ENCODE measurements around the gene CLRN1. TPM values are rescaled to one million over a fixed set of nuclear protein-coding genes. Genes with fewer than 3 reads are reported as not detected.

CLRN1 gene
- total RNA-seq, 1 experiment from 2014 or later = not detected

- Histone ChIP-seq H3K36me3 (ENCODE audit: control insufficient read depth, insufficient read depth, low read length) (no peaks in the 10 kb centered on the region), H3K27me3 (replicated peaks; ENCODE audit: control insufficient read depth, insufficient read depth, low read length) (no peaks in the 10 kb centered on the region; the same call in none of the 2 replicates), H3K4me1 (no peaks in the 10 kb centered on the region), H3K9me3 (no peaks in the 10 kb centered on the region), H3K4me3 (ENCODE audit: low read depth, low read length) (no peak overlapping the region)
- intact Hi-C loops (cut with micrococcal nuclease; ENCODE audit: unreplicated experiment) = loop anchor here (5.0 kb wide), 1 partner anchor 104 kb away; no protein-coding TSS in a partner anchor
- BruUV-seq (replicated peaks) = no TSS peak
- no peaks in the 10 kb centered on the region for H3K36me3 Mint-ChIP-seq (ENCODE audit: insufficient read depth, unreplicated experiment)
- H3K27ac Mint-ChIP-seq (ENCODE audit: unreplicated experiment) = no peak overlapping the region
- POLR2A ChIA-PET = no interaction called here
- CTCF ChIA-PET = no interaction called here
- H3K9me3 Mint-ChIP-seq (ENCODE audit: unreplicated experiment) = no peaks in the 10 kb centered on the region
- no peak for DNase-seq
- H3K4me3 Mint-ChIP-seq (ENCODE audit: unreplicated experiment) = no peak overlapping the region
- peaks cover 22% of the 10 kb centered on the region for H3K27me3 Mint-ChIP-seq (ENCODE audit: insufficient read depth, unreplicated experiment)
- H3K4me1 Mint-ChIP-seq (ENCODE audit: low read depth, unreplicated experiment) = peaks cover 6% of the 10 kb centered on the region
- TF ChIP-seq CTCF (IDR thresholded peaks at IDR 0.05; ENCODE audit: insufficient read depth in 1 of 2, low read depth in 1 of 2, low read length in 1 of 2, severe bottlenecking in 1 of 2, unreplicated experiment in 1 of 2) = no peak
Measured at GRCh38 chr3:150928234-150928633, 44.3 kb downstream of the CLRN1 start.

GRCh38 chr3:150926328-150926727, 46.2 kb downstream of the CLRN1 start:
- ChIA-PET CTCF (interaction anchor here (0.5 to 0.6 kb wide), 2 partner anchors 108 to 160 kb away, joined by 3 to 4 read pairs; no protein-coding TSS in a partner anchor), POLR2A (no interaction called here)
- no peak for DNase-seq
- no TSS peak for BruUV-seq (replicated peaks)
- Mint-ChIP-seq H3K9me3 (ENCODE audit: unreplicated experiment) (no peaks in the 10 kb centered on the region), H3K4me1 (ENCODE audit: low read depth, unreplicated experiment) (peaks cover 6% of the 10 kb centered on the region), H3K4me3 (ENCODE audit: unreplicated experiment) (no peak overlapping the region), H3K27me3 (ENCODE audit: insufficient read depth, unreplicated experiment) (peaks cover 14% of the 10 kb centered on the region), H3K36me3 (ENCODE audit: insufficient read depth, unreplicated experiment) (no peaks in the 10 kb centered on the region), H3K27ac (ENCODE audit: unreplicated experiment) (no peak overlapping the region)
- TF ChIP-seq CTCF (IDR thresholded peaks at IDR 0.05; ENCODE audit: insufficient read depth in 1 of 2, low read depth in 1 of 2, low read length in 1 of 2, severe bottlenecking in 1 of 2, unreplicated experiment in 1 of 2) = no peak
- Histone ChIP-seq H3K9me3 (no peaks in the 10 kb centered on the region), H3K27me3 (replicated peaks; ENCODE audit: control insufficient read depth, insufficient read depth, low read length) (no peaks in the 10 kb centered on the region; the same call in 1 of the 2 replicates), H3K4me3 (ENCODE audit: low read depth, low read length) (no peak overlapping the region), H3K36me3 (ENCODE audit: control insufficient read depth, insufficient read depth, low read length) (no peaks in the 10 kb centered on the region), H3K4me1 (no peaks in the 10 kb centered on the region)
- intact Hi-C loops (cut with micrococcal nuclease; ENCODE audit: unreplicated experiment) = loop anchor here (5.0 kb wide), 1 partner anchor 106 kb away; no protein-coding TSS in a partner anchor

GRCh38 chr3:150925751-150926201, 46.8 kb downstream of the CLRN1 start:
- Mint-ChIP-seq H3K27me3 (ENCODE audit: insufficient read depth, unreplicated experiment) (peaks cover 14% of the 10 kb centered on the region), H3K9me3 (ENCODE audit: unreplicated experiment) (no peaks in the 10 kb centered on the region), H3K36me3 (ENCODE audit: insufficient read depth, unreplicated experiment) (no peaks in the 10 kb centered on the region), H3K4me3 (ENCODE audit: unreplicated experiment) (peak overlapping the region; percentile 24), H3K27ac (ENCODE audit: unreplicated experiment) (no peak overlapping the region), H3K4me1 (ENCODE audit: low read depth, unreplicated experiment) (peaks cover 6% of the 10 kb centered on the region)
- H3K36me3 ChIP-seq (ENCODE audit: control insufficient read depth, insufficient read depth, low read length) = no peaks in the 10 kb centered on the region
- BruUV-seq (replicated peaks) = no TSS peak
- H3K9me3 ChIP-seq = no peaks in the 10 kb centered on the region
- no peaks in the 10 kb centered on the region for H3K4me1 ChIP-seq
- intact Hi-C loops (cut with micrococcal nuclease; ENCODE audit: unreplicated experiment) = loop anchor here (1.0 to 5.0 kb wide), 4 partner anchors 107 to 221 kb away; no protein-coding TSS in a partner anchor
- H3K4me3 ChIP-seq (ENCODE audit: low read depth, low read length) = no peak overlapping the region
- no peaks in the 10 kb centered on the region for H3K27me3 ChIP-seq (replicated peaks; ENCODE audit: control insufficient read depth, insufficient read depth, low read length)
- CTCF ChIA-PET = interaction anchor here (0.5 to 0.6 kb wide), 2 partner anchors 108 to 161 kb away, joined by 3 to 4 read pairs; no protein-coding TSS in a partner anchor
- POLR2A ChIA-PET = no interaction called here
- peak; percentile 65 to 79 for DNase-seq
- peak; percentile 80 to 86 for TF ChIP-seq CTCF (IDR thresholded peaks at IDR 0.05; ENCODE audit: insufficient read depth in 1 of 2, low read depth in 1 of 2, low read length in 1 of 2, severe bottlenecking in 1 of 2, unreplicated experiment in 1 of 2)
